Measurements from ENCODE around the gene SF3A1. TPM values are rescaled to one million over a fixed set of nuclear protein-coding genes. Genes with fewer than 3 reads are reported as not detected.

The SF3A1 gene
- total and polyA plus RNA-seq, 2 donors (not counting 3 experiments of a cell fraction or from before 2014, with no cell fraction given), result 60.2 to 187 TPM

DNA sequence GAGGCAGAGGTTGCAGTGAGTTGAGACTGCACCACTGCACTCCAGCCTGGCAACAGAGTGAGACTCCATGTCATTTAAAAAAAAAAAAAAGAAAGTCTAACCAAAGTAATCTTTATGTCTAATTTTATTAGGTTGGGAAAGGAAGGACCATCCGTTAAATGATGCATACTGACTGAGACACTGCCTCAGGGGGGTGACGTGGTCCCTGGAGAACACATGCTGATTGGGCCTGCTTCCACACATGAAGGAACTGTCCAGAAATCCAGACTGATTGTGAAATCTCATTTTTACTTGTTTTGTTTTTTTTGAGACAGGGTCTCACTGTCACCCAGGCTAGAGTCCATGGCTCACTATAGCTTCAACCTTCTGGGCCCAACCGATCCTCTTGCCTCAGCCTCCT, 5.5 kb downstream of the SF3A1 start:
- H3K4me2 ChIP-seq (ENCODE audit: insufficient read depth, low read length), result no peak overlapping the region
- H3K36me3 ChIP-seq (ENCODE audit: control insufficient read depth in 2 of 2, extremely low read depth in 1 of 2, insufficient read depth in 2 of 2, low read length in 2 of 2), result peaks cover 22 to 28% of the 10 kb centered on the region in 2 experiments
- no peak for FAIRE-seq
- H3K9me3 ChIP-seq (replicated peaks; ENCODE audit: control insufficient read depth, insufficient read depth, low read length), result no peaks in the 10 kb centered on the region
- CTCF ChIA-PET, result interaction anchor here (1.9 kb wide), 1 partner anchor 64 kb away, joined by 5 read pairs; no protein-coding TSS in a partner anchor
- dilution Hi-C loops (cut with MboI; ENCODE audit: extremely low pct_ligation_motif_present, low sequenced_read_pairs), result no loop called here
- H3K27ac ChIP-seq (ENCODE audit: insufficient read depth, low read depth, low read length), result no peak overlapping the region
- H3K9ac ChIP-seq (replicated peaks; ENCODE audit: extremely low read depth, insufficient read depth, low read length), result no peak overlapping the region
- TF ChIP-seq POLR2AphosphoS5 (IDR thresholded peaks at IDR 0.05; ENCODE audit: insufficient read depth, low read depth, low read length) (no peak), FOS (IDR thresholded peaks at IDR 0.05; ENCODE audit: borderline replicate concordance, insufficient read depth, low read length) (no peak), POLR2A (IDR thresholded peaks at IDR 0.05; ENCODE audit: low read depth, low read length) (no peak), GATA2 (IDR thresholded peaks at IDR 0.05; ENCODE audit: insufficient read depth, insufficient read length, low read depth, low read length) (no peak)
- peaks cover 2% of the 10 kb centered on the region for H4K20me1 ChIP-seq (replicated peaks; ENCODE audit: control insufficient read depth, extremely low read depth, insufficient read depth, low read length)
- H3K4me3 ChIP-seq (replicated peaks in 1 of 3; ENCODE audit: insufficient read depth in 1 of 3, low read depth in 1 of 3, low read length in 3 of 3), result no peak overlapping the region
- H3K4me1 ChIP-seq (ENCODE audit: control insufficient read depth, extremely low read depth, insufficient read depth, low read length), result peaks cover 15% of the 10 kb centered on the region
- no peak overlapping the region for H2AFZ ChIP-seq (ENCODE audit: low read depth, low read length)
- no TSS peak for BruUV-seq (replicated peaks)
- H3K79me2 ChIP-seq (ENCODE audit: control insufficient read depth, insufficient read depth, low read length), result peaks cover 71% of the 10 kb centered on the region
- DNase-seq (ENCODE audit: low read depth, low spot score), result no peak
- no peaks in the 10 kb centered on the region for H3K27me3 ChIP-seq (ENCODE audit: control insufficient read depth in 2 of 2, insufficient read depth in 2 of 2, low read length in 2 of 2)
- POLR2A ChIA-PET, result no interaction called here
- intact Hi-C loops (cut with micrococcal nuclease), result no loop called here
- H3K9me1 ChIP-seq (replicated peaks; ENCODE audit: control insufficient read depth, extremely low read depth, insufficient read depth, low read length), result no peaks in the 10 kb centered on the region

DNA sequence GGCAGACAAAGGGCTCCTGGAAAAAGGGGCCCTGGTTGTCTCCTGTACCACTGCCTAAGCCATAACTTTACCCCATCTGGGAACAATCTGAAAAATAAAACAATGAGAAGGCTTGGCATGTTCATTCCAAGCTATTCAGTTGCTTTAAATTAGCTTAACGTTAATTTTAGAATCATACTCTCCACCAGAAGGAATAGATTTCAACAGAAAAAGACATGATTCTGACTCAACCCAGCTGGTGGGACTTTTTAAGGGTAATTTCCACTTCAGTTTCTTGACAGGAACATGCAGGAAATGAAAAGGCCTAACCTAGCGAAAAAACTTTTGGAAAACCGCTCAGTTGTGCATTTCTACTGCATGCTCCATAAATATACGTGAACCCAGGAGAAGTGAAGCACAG, 7.9 kb downstream of the SF3A1 start:
- no peak overlapping the region for H3K9ac ChIP-seq (replicated peaks; ENCODE audit: extremely low read depth, insufficient read depth, low read length)
- DNase-seq (ENCODE audit: low read depth, low spot score), result no peak
- peaks cover 37 to 52% of the 10 kb centered on the region in 2 experiments for H3K36me3 ChIP-seq (ENCODE audit: control insufficient read depth in 2 of 2, extremely low read depth in 1 of 2, insufficient read depth in 2 of 2, low read length in 2 of 2)
- no peak overlapping the region for H3K4me2 ChIP-seq (ENCODE audit: insufficient read depth, low read length)
- no peaks in the 10 kb centered on the region for H3K9me1 ChIP-seq (replicated peaks; ENCODE audit: control insufficient read depth, extremely low read depth, insufficient read depth, low read length)
- H3K9me3 ChIP-seq (replicated peaks; ENCODE audit: control insufficient read depth, insufficient read depth, low read length), result no peaks in the 10 kb centered on the region
- intact Hi-C loops (cut with micrococcal nuclease) (no loop called here), dilution Hi-C loops (cut with MboI; ENCODE audit: extremely low pct_ligation_motif_present, low sequenced_read_pairs) (no loop called here)
- no peak overlapping the region for H3K4me3 ChIP-seq (replicated peaks in 1 of 3; ENCODE audit: insufficient read depth in 1 of 3, low read depth in 1 of 3, low read length in 3 of 3)
- POLR2A ChIA-PET, result no interaction called here
- no peak overlapping the region for H2AFZ ChIP-seq (ENCODE audit: low read depth, low read length)
- peaks cover 46% of the 10 kb centered on the region for H3K79me2 ChIP-seq (ENCODE audit: control insufficient read depth, insufficient read depth, low read length)
- FAIRE-seq, result no peak
- no TSS peak for BruUV-seq (replicated peaks)
- H3K27me3 ChIP-seq (ENCODE audit: control insufficient read depth in 2 of 2, insufficient read depth in 2 of 2, low read length in 2 of 2), result no peaks in the 10 kb centered on the region
- TF ChIP-seq EZH2 (IDR thresholded peaks at IDR 0.05; ENCODE audit: borderline replicate concordance, low read depth, low read length, severe bottlenecking), result no peak
- TF ChIP-seq, protein P1, sequence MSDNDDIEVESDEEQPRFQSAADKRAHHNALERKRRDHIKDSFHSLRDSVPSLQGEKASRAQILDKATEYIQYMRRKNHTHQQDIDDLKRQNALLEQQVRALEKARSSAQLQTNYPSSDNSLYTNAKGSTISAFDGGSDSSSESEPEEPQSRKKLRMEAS (IDR thresholded peaks at IDR 0.05; ENCODE audit: insufficient read depth, insufficient read length), result no peak
- no peak for TF ChIP-seq FOS (IDR thresholded peaks at IDR 0.05; ENCODE audit: borderline replicate concordance, insufficient read depth, low read length)
- TF ChIP-seq POLR2AphosphoS5 (IDR thresholded peaks at IDR 0.05; ENCODE audit: insufficient read depth, low read depth, low read length), result no peak
- TF ChIP-seq, protein P2, sequence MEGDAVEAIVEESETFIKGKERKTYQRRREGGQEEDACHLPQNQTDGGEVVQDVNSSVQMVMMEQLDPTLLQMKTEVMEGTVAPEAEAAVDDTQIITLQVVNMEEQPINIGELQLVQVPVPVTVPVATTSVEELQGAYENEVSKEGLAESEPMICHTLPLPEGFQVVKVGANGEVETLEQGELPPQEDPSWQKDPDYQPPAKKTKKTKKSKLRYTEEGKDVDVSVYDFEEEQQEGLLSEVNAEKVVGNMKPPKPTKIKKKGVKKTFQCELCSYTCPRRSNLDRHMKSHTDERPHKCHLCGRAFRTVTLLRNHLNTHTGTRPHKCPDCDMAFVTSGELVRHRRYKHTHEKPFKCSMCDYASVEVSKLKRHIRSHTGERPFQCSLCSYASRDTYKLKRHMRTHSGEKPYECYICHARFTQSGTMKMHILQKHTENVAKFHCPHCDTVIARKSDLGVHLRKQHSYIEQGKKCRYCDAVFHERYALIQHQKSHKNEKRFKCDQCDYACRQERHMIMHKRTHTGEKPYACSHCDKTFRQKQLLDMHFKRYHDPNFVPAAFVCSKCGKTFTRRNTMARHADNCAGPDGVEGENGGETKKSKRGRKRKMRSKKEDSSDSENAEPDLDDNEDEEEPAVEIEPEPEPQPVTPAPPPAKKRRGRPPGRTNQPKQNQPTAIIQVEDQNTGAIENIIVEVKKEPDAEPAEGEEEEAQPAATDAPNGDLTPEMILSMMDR (IDR thresholded peaks at IDR 0.05; ENCODE audit: extremely low read depth in 1 of 2, insufficient read depth in 1 of 2, low read depth in 1 of 2, low read length in 2 of 2), result no peak
- no peak for TF ChIP-seq MYC (IDR thresholded peaks at IDR 0.05; ENCODE audit: low read depth, low read length)
- TF ChIP-seq GATA2 (IDR thresholded peaks at IDR 0.05; ENCODE audit: insufficient read depth, insufficient read length, low read depth, low read length), result no peak
- no peak for TF ChIP-seq JUN (IDR thresholded peaks at IDR 0.05; ENCODE audit: borderline replicate concordance, insufficient read depth, insufficient read length, low read depth)
- no peak for TF ChIP-seq POLR2A (IDR thresholded peaks at IDR 0.05; ENCODE audit: low read depth, low read length)
- no peak overlapping the region for H3K27ac ChIP-seq (ENCODE audit: insufficient read depth, low read depth, low read length)
- CTCF ChIA-PET, result interaction anchor here (0.6 kb wide), 1 partner anchor 39 kb away, joined by 3 read pairs; no protein-coding TSS in a partner anchor
- H4K20me1 ChIP-seq (replicated peaks; ENCODE audit: control insufficient read depth, extremely low read depth, insufficient read depth, low read length), result peaks cover 2% of the 10 kb centered on the region
- no peaks in the 10 kb centered on the region for H3K4me1 ChIP-seq (ENCODE audit: control insufficient read depth, extremely low read depth, insufficient read depth, low read length)
